Astrocyte (in vitro differentiated cells and primary cell): ENCODE results near the gene CHST13. TPM values are rescaled to one million over a fixed set of nuclear protein-coding genes. Genes with fewer than 3 reads are reported as not detected.

ENCODE experiments used
- DNase-seq: peaks from one replicate; pipeline ENCODE4 v3.0.0-alpha.2; 2010; ENCODE audit warnings: low read depth
- FAIRE-seq: peaks from 2 replicates; lab custom pipeline; 2011; peaks lifted over from hg19 to GRCh38; lab: Jason Lieb, UNC
- H2AFZ ChIP-seq: 2 replicates; pipeline ENCODE4 v1.6.0; 2012; ENCODE audit warnings: low read depth, low read length, inconsistent platforms
- H3K27ac ChIP-seq: 2 replicates; pipeline ENCODE4 v1.5.1; 2011; ENCODE audit warnings: low read depth, low read length, inconsistent platforms
- H3K27me3 ChIP-seq: 2 replicates; pipeline ENCODE4 v1.6.0; 2011; ENCODE audit warnings: low read length, inconsistent platforms; ENCODE audit not compliant: insufficient read depth
- H3K36me3 ChIP-seq: 2 replicates; pipeline ENCODE4 v1.5.1; 2011; ENCODE audit warnings: low read length, inconsistent platforms; ENCODE audit not compliant: insufficient read depth
- H3K4me1 ChIP-seq: 2 replicates; pipeline ENCODE4 v1.5.1; 2011; ENCODE audit warnings: low read length, inconsistent platforms; ENCODE audit not compliant: insufficient read depth
- H3K4me2 ChIP-seq: 2 replicates; pipeline ENCODE4 v1.6.0; 2012; ENCODE audit warnings: low read length, inconsistent platforms
- H3K4me3 ChIP-seq: 2 replicates; pipeline ENCODE4 v1.5.1; 2011; ENCODE audit warnings: low read depth, mild to moderate bottlenecking, low read length, inconsistent platforms; ENCODE audit not compliant: insufficient read depth
- H3K79me2 ChIP-seq: 2 replicates; pipeline ENCODE4 v1.6.0; 2012; ENCODE audit warnings: mild to moderate bottlenecking, low read length, inconsistent platforms; ENCODE audit not compliant: insufficient read depth
- H3K9ac ChIP-seq: 2 replicates; pipeline ENCODE4 v1.6.0; 2012; ENCODE audit warnings: mild to moderate bottlenecking, low read length, inconsistent platforms
- H3K9me3 ChIP-seq: 2 replicates; pipeline ENCODE4 v1.5.1; 2012; ENCODE audit warnings: low read depth, mild to moderate bottlenecking, low read length, inconsistent platforms; ENCODE audit not compliant: insufficient read depth
- H4K20me1 ChIP-seq: 2 replicates; pipeline ENCODE4 v1.6.0; 2012; ENCODE audit warnings: low read length, inconsistent platforms; ENCODE audit not compliant: insufficient read depth
- H3K27ac Mint-ChIP-seq: one replicate; pipeline ENCODE4 v1.8.0; 2021; ENCODE audit warnings: mild to moderate bottlenecking, mixed read lengths; ENCODE audit not compliant: unreplicated experiment
- H3K27me3 Mint-ChIP-seq: one replicate; pipeline ENCODE4 v1.8.0; 2021; ENCODE audit warnings: low read depth, mixed read lengths; ENCODE audit not compliant: unreplicated experiment
- H3K36me3 Mint-ChIP-seq: one replicate; pipeline ENCODE4 v1.8.0; 2021; ENCODE audit warnings: low read depth, mixed read lengths; ENCODE audit not compliant: unreplicated experiment
- H3K4me1 Mint-ChIP-seq: one replicate; pipeline ENCODE4 v1.8.0; 2021; ENCODE audit warnings: low read depth, mixed read lengths; ENCODE audit not compliant: unreplicated experiment
- H3K4me3 Mint-ChIP-seq: one replicate; pipeline ENCODE4 v1.8.0; 2021; ENCODE audit warnings: mild to moderate bottlenecking, moderate library complexity, mixed read lengths; ENCODE audit not compliant: unreplicated experiment
- H3K9me3 Mint-ChIP-seq: one replicate; pipeline ENCODE4 v1.8.0; 2021; ENCODE audit warnings: mild to moderate bottlenecking, mixed read lengths; ENCODE audit not compliant: unreplicated experiment
- EZH2 ChIP-seq: IDR thresholded peaks from 2 replicates; pipeline ENCODE4 v1.6.1; 2012; ENCODE audit warnings: mild to moderate bottlenecking, low read length, inconsistent platforms; ENCODE audit not compliant: insufficient read depth
- total RNA-seq: library from RNA; stranded (reverse); gene quantifications from 2 replicates; pipeline ENCODE4 v1.2.1, GENCODE V29; 2021
- TF ChIP-seq, protein P1 (sequence below): IDR thresholded peaks from 2 replicates; pipeline ENCODE4 v1.5.1; 2011; ENCODE audit warnings: low read depth, mild to moderate bottlenecking, inconsistent platforms, low read length, moderate library complexity; ENCODE audit not compliant: insufficient read depth

The CHST13 gene
- total RNA-seq, 1 donor from 2014 or later, result not detected

DNA sequence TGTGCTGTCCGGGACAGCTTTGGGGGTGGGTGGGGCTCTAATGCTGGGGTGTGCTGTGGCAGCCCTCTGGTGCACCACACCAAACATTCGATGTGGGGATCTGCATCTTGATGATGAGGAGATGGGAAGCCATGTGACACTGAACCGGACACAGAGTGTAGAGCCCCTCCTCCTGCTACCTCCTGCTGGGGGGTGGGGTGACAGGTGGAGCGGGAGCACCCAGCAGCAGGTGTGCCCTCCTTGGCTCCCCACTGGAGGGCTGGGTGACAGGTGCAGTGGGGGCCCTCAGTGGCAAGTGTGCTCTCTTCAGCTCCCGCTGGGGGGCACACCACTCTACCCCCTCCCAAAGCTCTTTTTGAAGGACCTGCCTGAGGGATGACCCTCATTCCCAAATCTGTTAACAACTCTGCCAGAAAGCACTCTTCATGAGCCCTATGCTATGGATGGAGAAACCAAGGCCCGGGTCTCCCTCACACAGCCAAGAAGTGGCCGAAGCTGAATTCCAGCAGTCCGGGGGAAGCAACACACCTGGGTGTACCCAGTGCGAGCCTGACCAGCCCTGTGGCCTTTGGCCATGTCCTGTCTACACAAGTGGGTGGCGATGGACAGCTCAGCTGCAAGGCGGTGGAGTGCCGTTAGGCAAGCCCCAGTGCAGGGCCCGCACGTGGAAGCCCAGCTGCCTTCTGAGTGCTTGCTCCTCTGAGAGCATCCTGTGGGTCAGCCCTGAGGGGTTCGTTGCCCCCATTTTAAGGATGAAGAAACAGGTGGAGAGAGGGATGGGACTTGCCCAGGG lies 5.8 kb upstream of the CHST13 start:
- Histone ChIP-seq H4K20me1 (no peaks in the 10 kb centered on the region), H3K36me3 (no peaks in the 10 kb centered on the region), H2AFZ (no peak overlapping the region), H3K9me3 (no peaks in the 10 kb centered on the region), H3K4me2 (no peak overlapping the region), H3K27me3 (peaks cover 19% of the 10 kb centered on the region), H3K9ac (no peak overlapping the region), H3K4me1 (no peaks in the 10 kb centered on the region), H3K4me3 (no peak overlapping the region), H3K79me2 (no peaks in the 10 kb centered on the region), H3K27ac (no peak overlapping the region)
- no peak for DNase-seq
- Mint-ChIP-seq H3K27ac (no peak overlapping the region), H3K4me3 (no peak overlapping the region), H3K36me3 (peaks cover 3% of the 10 kb centered on the region), H3K9me3 (no peaks in the 10 kb centered on the region), H3K4me1 (no peaks in the 10 kb centered on the region), H3K27me3 (peaks cover 57% of the 10 kb centered on the region)
- FAIRE-seq, result no peak
- TF ChIP-seq, protein P1, sequence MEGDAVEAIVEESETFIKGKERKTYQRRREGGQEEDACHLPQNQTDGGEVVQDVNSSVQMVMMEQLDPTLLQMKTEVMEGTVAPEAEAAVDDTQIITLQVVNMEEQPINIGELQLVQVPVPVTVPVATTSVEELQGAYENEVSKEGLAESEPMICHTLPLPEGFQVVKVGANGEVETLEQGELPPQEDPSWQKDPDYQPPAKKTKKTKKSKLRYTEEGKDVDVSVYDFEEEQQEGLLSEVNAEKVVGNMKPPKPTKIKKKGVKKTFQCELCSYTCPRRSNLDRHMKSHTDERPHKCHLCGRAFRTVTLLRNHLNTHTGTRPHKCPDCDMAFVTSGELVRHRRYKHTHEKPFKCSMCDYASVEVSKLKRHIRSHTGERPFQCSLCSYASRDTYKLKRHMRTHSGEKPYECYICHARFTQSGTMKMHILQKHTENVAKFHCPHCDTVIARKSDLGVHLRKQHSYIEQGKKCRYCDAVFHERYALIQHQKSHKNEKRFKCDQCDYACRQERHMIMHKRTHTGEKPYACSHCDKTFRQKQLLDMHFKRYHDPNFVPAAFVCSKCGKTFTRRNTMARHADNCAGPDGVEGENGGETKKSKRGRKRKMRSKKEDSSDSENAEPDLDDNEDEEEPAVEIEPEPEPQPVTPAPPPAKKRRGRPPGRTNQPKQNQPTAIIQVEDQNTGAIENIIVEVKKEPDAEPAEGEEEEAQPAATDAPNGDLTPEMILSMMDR, result no peak
- no peak for TF ChIP-seq EZH2

DNA sequence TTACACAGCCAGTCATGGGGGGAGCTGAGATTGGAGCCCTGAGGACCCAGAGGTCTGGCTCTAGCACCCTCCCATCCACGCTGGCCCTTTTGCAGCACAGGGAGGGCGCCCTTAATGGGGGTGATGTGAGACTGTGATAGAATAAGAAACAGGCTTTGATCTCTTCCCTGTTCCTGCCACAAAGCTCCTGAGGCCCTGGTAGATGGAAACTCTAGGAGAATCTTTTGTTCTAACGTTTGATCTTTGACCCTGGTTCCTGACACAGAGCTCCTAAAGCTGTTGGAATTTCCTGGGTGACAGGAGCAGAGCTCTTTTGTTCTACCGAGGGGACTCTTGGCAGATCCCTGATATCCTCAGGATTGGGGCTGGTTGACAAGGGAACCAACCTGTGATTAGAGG lies 5.2 kb upstream of the CHST13 start:
- Histone ChIP-seq H2AFZ (no peak overlapping the region), H3K79me2 (no peaks in the 10 kb centered on the region), H3K27ac (no peak overlapping the region), H3K4me1 (peaks cover 3% of the 10 kb centered on the region), H3K9ac (no peak overlapping the region), H4K20me1 (no peaks in the 10 kb centered on the region), H3K36me3 (no peaks in the 10 kb centered on the region), H3K27me3 (peaks cover 24% of the 10 kb centered on the region), H3K4me2 (no peak overlapping the region), H3K4me3 (no peak overlapping the region), H3K9me3 (no peaks in the 10 kb centered on the region)
- Mint-ChIP-seq H3K36me3 (peaks cover 3% of the 10 kb centered on the region), H3K9me3 (no peaks in the 10 kb centered on the region), H3K4me1 (no peaks in the 10 kb centered on the region), H3K4me3 (no peak overlapping the region), H3K27ac (no peak overlapping the region), H3K27me3 (peaks cover 61% of the 10 kb centered on the region)
- FAIRE-seq (no peak), DNase-seq (no peak)
- no peak for TF ChIP-seq EZH2
- TF ChIP-seq, protein P1, result no peak
